Natural killer cell (primary cell): Measurements from ENCODE around the gene SUN5. TPM values are rescaled to one million over a fixed set of nuclear protein-coding genes. Genes with fewer than 3 reads are reported as not detected.
"Not testable (repeated sequence)": the region's sequence is repeated elsewhere in the genome, so short reads cannot be mapped to it uniquely, and the experiment has no call there.

Experiments used
- ATAC-seq, 3 donors: fragments of 150-1000 bp in 2 of 3; fragments of 200-7000 bp in 1 of 3; cut with Tn5 transposase; 1 replicate in 1 of 3; 2 replicates in 2 of 3; pipeline ENCODE4 v1.10.0; 2021; ENCODE audit warnings: mild to moderate bottlenecking in 2 of 3, moderate library complexity in 2 of 3
- DNase-seq, 2 donors: peaks; one replicate each; pipeline versions ENCODE4 v3.0.0 to v3.0.0-alpha.2; 2013 to 2021; ENCODE audit warnings: mixed read lengths in 1 of 2
- H3K27ac ChIP-seq: one replicate; pipeline ENCODE4 v1.5.1; 2013; ENCODE audit warnings: mild to moderate bottlenecking, low read length
- H3K27me3 ChIP-seq: one replicate; pipeline ENCODE4 v1.6.1; 2013; ENCODE audit warnings: low read length; ENCODE audit not compliant: control insufficient read depth, insufficient read depth
- H3K36me3 ChIP-seq: one replicate; pipeline ENCODE4 v1.6.1; 2013; ENCODE audit warnings: low read length; ENCODE audit not compliant: control insufficient read depth, insufficient read depth
- H3K4me1 ChIP-seq: one replicate; pipeline ENCODE4 v1.6.1; 2013; ENCODE audit warnings: low read length; ENCODE audit not compliant: control insufficient read depth, insufficient read depth
- H3K4me3 ChIP-seq: one replicate; pipeline ENCODE4 v1.5.1; 2013; ENCODE audit warnings: low read length
- H3K9me3 ChIP-seq: one replicate; pipeline ENCODE4 v1.6.1; 2013; ENCODE audit warnings: low read length; ENCODE audit not compliant: control insufficient read depth, insufficient read depth
- H3K27ac Mint-ChIP-seq, 2 donors: one replicate each; pipeline ENCODE4 v1.8.0; 2022; ENCODE audit warnings: mild to moderate bottlenecking in 2 of 2, mixed read lengths in 2 of 2, moderate library complexity in 1 of 2
- H3K27me3 Mint-ChIP-seq, 2 donors: one replicate each; pipeline ENCODE4 v1.8.0; 2022; ENCODE audit warnings: low read depth in 2 of 2, mixed read lengths in 2 of 2
- H3K36me3 Mint-ChIP-seq: one replicate; pipeline ENCODE4 v1.8.0; 2022; ENCODE audit warnings: mixed read lengths
- H3K4me1 Mint-ChIP-seq, 2 donors: one replicate each; pipeline ENCODE4 v1.8.0; 2022; ENCODE audit warnings: mixed read lengths in 2 of 2
- H3K4me3 Mint-ChIP-seq: one replicate; pipeline ENCODE4 v1.8.0; 2022; ENCODE audit warnings: mild to moderate bottlenecking, moderate library complexity, mixed read lengths
- H3K9me3 Mint-ChIP-seq, 2 donors: one replicate each; pipeline ENCODE4 v1.8.0; 2022; ENCODE audit warnings: mixed read lengths in 2 of 2
- WGBS: methylation state at CpG from one replicate; pipeline ENCODE4 v1.1.7; 2013; ENCODE audit warnings: missing lambda C conversion rate; ENCODE audit not compliant: insufficient coverage; 5-methylcytosine and 5-hydroxymethylcytosine counted together
- intact Hi-C: fragments of 100-400 bp; cut with micrococcal nuclease; formaldehyde crosslinking; loops from one replicate; pipeline ENCODE4 v1.14.2; 2022
- total RNA-seq, 4 donors: library from RNA; stranded (reverse); fragments of 120-200 nt in 1 of 4; gene quantifications; one replicate each; pipeline versions ENCODE4 v1.2.3 to v1.2.4, GENCODE V29; 2013 to 2022
- TF ChIP-seq, protein P1 (sequence below): fragments of 200-600 bp; IDR thresholded peaks from one replicate; pipeline ENCODE4 v1.8.0; 2022; ENCODE audit warnings: antibody characterized with exemption

SUN5 gene
- total RNA-seq, 3 donors from 2014 or later (not counting 1 experiment from before 2014, with no cell fraction given): not detected

DNA sequence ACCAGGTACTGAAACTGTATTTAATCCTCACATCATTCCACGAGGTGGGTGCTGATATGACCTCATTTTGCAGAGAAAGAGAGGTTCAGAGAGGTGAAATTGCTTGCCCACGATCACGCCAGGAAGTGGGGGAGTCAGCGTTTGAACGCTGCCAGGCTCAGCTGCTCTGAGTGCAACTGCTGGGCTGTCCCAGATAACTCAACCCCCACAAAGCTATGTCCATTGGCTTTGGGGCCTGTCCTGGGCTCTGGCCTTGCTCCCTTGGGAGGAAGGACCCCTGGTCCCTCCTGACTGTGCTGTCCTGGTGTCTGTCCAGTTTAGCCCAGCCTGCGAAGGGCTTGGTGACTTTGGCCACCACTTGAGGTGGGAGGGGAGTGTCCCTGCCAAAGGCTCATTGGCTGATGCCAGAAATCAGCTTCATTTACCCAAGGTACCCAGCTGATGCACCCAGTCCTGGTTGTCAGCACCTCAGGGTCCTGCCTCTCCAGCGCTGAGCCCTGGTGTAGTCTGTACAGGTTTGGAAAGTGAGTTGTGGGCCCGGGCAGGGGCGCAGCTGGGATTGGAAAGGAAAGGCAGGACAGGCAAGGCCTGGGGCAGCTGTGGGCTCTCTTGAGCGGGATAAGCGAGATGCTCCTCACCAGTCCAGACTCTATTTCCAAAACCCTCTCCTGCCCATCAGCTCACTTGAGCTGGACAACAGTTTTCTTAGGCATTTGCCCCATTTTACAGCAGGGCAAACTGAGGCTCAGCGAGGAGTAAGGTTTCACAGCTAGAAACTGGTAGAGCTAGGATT is 38.5 kb downstream of the SUN5 start:
- H3K27me3 Mint-ChIP-seq: no peaks in the 10 kb centered on the region
- Histone ChIP-seq H3K36me3 (no peaks in the 10 kb centered on the region), H3K4me3 (no peak overlapping the region), H3K27me3 (no peaks in the 10 kb centered on the region), H3K9me3 (no peaks in the 10 kb centered on the region), H3K4me1 (peaks cover 58% of the 10 kb centered on the region), H3K27ac (peak overlapping the region; percentile 32)
- H3K4me3 Mint-ChIP-seq: no peak overlapping the region
- DNase-seq (peak in 1 of 2 donors; percentile 81), ATAC-seq (peak in 2 of 3 donors; percentile 19 to 31)
- WGBS: 64% methylated on average over 12 of the region's 12 CpGs
- H3K36me3 Mint-ChIP-seq: no peaks in the 10 kb centered on the region
- TF ChIP-seq, protein P1, sequence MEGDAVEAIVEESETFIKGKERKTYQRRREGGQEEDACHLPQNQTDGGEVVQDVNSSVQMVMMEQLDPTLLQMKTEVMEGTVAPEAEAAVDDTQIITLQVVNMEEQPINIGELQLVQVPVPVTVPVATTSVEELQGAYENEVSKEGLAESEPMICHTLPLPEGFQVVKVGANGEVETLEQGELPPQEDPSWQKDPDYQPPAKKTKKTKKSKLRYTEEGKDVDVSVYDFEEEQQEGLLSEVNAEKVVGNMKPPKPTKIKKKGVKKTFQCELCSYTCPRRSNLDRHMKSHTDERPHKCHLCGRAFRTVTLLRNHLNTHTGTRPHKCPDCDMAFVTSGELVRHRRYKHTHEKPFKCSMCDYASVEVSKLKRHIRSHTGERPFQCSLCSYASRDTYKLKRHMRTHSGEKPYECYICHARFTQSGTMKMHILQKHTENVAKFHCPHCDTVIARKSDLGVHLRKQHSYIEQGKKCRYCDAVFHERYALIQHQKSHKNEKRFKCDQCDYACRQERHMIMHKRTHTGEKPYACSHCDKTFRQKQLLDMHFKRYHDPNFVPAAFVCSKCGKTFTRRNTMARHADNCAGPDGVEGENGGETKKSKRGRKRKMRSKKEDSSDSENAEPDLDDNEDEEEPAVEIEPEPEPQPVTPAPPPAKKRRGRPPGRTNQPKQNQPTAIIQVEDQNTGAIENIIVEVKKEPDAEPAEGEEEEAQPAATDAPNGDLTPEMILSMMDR: no peak
- peaks cover 21 to 28% of the 10 kb centered on the region in 2 donors for H3K4me1 Mint-ChIP-seq
- no peaks in the 10 kb centered on the region for H3K9me3 Mint-ChIP-seq
- intact Hi-C loops: no loop called here
- H3K27ac Mint-ChIP-seq: peak overlapping the region in 1 of 2 donors; percentile 56

DNA sequence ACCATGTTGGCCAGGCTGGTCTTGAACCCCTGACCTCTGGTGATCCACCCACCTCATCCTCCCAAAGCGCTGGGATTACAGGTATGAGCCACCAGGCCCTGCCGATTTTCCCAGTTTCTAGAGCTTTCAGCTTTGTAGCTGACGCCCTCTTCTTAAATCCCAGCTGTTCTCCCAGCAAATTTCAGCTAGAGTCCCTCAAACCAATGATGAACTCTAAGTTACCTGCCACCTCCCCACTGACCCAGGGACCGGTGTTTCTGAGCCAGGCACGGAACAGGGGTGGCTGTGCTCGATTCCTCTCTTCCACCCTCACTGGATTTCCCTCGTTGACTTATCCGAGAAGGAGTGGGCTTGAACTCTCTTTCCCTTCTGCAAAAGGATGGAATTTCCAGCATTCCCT is 39.1 kb downstream of the SUN5 start:
- DNase-seq (no peak), ATAC-seq (no peak)
- H3K27ac ChIP-seq: no peak overlapping the region
- no peak overlapping the region for H3K4me3 ChIP-seq
- TF ChIP-seq, protein P1: no peak
- H3K36me3 ChIP-seq: no peaks in the 10 kb centered on the region
- 88% methylated on average over 8 of the region's 8 CpGs for WGBS
- no peaks in the 10 kb centered on the region for H3K27me3 ChIP-seq
- Mint-ChIP-seq H3K4me1 (peaks cover 21 to 26% of the 10 kb centered on the region in 2 donors), H3K27me3 (no peaks in the 10 kb centered on the region), H3K36me3 (no peaks in the 10 kb centered on the region), H3K27ac (peak overlapping the region in 1 of 2 donors; percentile 56), H3K9me3 (no peaks in the 10 kb centered on the region), H3K4me3 (no peak overlapping the region)
- H3K9me3 ChIP-seq: no peaks in the 10 kb centered on the region
- intact Hi-C loops: no loop called here
- peaks cover 52% of the 10 kb centered on the region for H3K4me1 ChIP-seq

DNA sequence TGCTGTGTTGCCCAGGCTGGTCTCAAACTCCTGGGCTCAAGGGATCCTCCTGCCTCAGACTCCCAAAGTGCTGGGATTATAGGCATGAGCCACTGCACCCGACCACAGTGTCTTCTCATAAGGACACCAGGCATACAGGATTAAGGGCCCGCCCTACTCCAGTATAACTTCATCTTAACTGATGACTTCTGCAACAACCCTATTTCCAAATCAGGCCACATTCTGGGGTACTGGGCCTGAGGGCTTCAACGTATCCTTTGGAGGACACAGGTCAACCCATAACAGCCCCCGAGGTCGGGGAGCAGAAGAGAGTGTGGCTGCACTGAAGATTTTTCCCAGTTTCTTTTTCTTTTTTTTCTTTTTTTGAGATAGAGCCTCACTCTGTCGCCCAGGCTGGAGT is 39.7 kb downstream of the SUN5 start:
- DNase-seq: no peak
- Histone ChIP-seq H3K36me3 (no peaks in the 10 kb centered on the region), H3K27ac (no peak overlapping the region), H3K4me1 (peaks cover 46% of the 10 kb centered on the region), H3K4me3 (no peak overlapping the region), H3K9me3 (no peaks in the 10 kb centered on the region), H3K27me3 (no peaks in the 10 kb centered on the region)
- Mint-ChIP-seq H3K4me3 (no peak overlapping the region), H3K36me3 (no peaks in the 10 kb centered on the region), H3K9me3 (no peaks in the 10 kb centered on the region), H3K27me3 (no peaks in the 10 kb centered on the region), H3K27ac (no peak overlapping the region), H3K4me1 (peaks cover 21 to 24% of the 10 kb centered on the region in 2 donors)
- no peak for ATAC-seq
- 94% methylated on average over 6 of the region's 6 CpGs for WGBS
- intact Hi-C loops: no loop called here
- TF ChIP-seq, protein P1: no peak

DNA sequence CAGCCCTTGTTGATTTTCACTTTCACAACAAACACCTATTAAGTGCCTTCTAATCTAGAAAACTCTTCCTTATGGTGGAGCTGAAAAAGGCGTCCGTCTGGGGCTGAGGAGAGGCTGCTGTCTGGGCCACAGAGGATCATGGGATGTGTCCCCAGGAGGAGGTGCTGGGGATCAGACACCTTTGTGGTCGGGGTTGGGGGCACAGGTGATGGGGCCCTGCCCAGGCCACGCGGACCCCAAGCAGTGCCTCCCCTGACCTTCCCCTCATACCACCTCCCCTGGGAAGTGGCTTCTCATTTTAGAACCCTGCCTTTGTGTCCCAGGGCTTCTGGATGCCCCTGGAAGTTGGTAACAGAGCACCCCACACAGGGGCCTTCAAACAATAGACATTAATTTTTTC is 41.1 kb downstream of the SUN5 start:
- DNase-seq: no peak
- WGBS: 75% methylated on average over 5 of the region's 5 CpGs
- H3K4me3 Mint-ChIP-seq: no peak overlapping the region
- Histone ChIP-seq H3K9me3 (no peaks in the 10 kb centered on the region), H3K36me3 (no peaks in the 10 kb centered on the region), H3K4me3 (no peak overlapping the region), H3K4me1 (peaks cover 32% of the 10 kb centered on the region), H3K27ac (no peak overlapping the region), H3K27me3 (no peaks in the 10 kb centered on the region)
- peaks cover 21 to 24% of the 10 kb centered on the region in 2 donors for H3K4me1 Mint-ChIP-seq
- no peaks in the 10 kb centered on the region for H3K36me3 Mint-ChIP-seq
- TF ChIP-seq, protein P1: no peak
- H3K9me3 Mint-ChIP-seq: no peaks in the 10 kb centered on the region
- ATAC-seq: no peak
- intact Hi-C loops: no loop called here
- H3K27me3 Mint-ChIP-seq: no peaks in the 10 kb centered on the region
- no peak overlapping the region for H3K27ac Mint-ChIP-seq

DNA sequence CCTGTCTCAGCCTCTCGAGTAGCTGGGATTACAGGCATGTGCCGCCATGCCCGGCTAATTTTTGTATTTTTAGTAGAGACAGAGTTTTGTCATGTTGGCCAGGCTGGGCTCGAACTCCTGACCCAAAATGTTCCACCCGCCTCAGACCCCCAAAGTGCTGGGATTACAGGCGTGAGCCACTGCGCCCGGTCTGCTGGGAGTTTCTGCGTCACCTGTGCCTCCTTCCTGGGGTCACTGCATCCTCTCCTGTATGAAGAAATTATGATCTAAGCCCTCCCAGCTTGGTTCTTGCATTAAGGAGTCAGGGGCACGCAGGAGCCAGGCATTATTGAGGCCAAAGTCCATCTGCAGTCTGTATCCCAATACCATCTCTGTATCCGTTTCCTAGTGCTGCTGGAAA is 41.6 kb downstream of the SUN5 start:
- intact Hi-C loops, H3K9me3 ChIP-seq, H3K9me3 Mint-ChIP-seq, H3K4me3 Mint-ChIP-seq, H3K27ac ChIP-seq, H3K27me3 Mint-ChIP-seq, ATAC-seq, H3K36me3 Mint-ChIP-seq, H3K27me3 ChIP-seq, H3K4me3 ChIP-seq, DNase-seq, H3K27ac Mint-ChIP-seq, H3K36me3 ChIP-seq: not testable (repeated sequence)
- peaks cover 17 to 20% of the 10 kb centered on the region in 2 donors for H3K4me1 Mint-ChIP-seq
- H3K4me1 ChIP-seq: peaks cover 27% of the 10 kb centered on the region
- WGBS: 96% methylated on average over 11 of the region's 11 CpGs
